Uterus (tissue), 2 donors: ENCODE data around the gene NOP16.

ENCODE experiments used
- POLR2A ChIP-seq, 2 donors: fragments of 450-650 bp; IDR thresholded peaks; one replicate each; pipeline ENCODE4 v1.6.1; 2016; ENCODE audit warnings: antibody characterized with exemption in 2 of 2, mild to moderate bottlenecking in 1 of 2, moderate library complexity in 1 of 2
- TF ChIP-seq, protein P1 (sequence below), 4 experiments: fragments of 200-600 bp in 2 of 4; fragments of 450-650 bp in 2 of 4; sonication (generic) in 2 of 4; IDR thresholded peaks; one replicate each; pipeline ENCODE4 v1.5.1; 2016 to 2019; ENCODE audit warnings: antibody characterized with exemption in 4 of 4, mild to moderate bottlenecking in 2 of 4, moderate library complexity in 1 of 4

DNA sequence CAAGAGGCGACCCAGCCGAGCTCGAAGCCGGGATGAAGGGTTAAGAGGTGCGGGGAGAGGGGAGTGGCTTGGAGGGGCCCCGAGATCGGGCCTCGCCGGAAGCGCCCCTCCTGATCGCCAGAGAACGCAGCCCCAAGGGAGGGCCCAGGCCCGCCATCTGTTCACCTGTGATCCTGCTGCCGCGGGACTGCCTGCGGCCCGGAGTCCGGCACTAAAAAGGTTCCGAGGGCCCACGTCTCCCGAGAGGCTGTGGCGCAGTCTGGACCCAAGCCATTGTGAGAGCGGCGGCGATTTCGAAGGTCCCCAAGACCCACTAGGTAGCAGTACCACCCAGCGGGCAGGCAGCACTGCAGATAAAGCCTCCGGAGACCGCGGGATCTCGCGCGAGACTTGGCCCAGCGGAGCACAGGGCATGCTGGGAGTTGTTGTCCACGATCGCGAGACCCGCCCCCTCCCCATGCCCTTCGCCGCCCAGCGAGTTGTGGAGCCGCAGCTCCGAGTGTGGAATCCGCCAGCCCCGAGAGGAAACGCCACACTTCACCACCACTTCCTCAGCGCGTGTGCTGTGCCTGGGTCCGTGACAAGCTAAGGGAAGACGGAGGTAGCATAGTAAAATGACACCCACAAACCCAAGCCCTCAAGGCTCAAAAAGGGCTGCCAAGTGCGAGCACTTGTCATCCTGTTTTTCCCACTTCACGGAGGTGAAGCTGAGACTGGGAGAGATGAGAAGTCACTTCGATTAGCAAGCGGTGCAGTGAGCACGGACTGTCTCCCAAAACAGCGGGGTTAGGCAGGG lies 26.8 kb downstream of the NOP16 start, which contains the start of gene KIAA1191:
- TF ChIP-seq, protein P1, sequence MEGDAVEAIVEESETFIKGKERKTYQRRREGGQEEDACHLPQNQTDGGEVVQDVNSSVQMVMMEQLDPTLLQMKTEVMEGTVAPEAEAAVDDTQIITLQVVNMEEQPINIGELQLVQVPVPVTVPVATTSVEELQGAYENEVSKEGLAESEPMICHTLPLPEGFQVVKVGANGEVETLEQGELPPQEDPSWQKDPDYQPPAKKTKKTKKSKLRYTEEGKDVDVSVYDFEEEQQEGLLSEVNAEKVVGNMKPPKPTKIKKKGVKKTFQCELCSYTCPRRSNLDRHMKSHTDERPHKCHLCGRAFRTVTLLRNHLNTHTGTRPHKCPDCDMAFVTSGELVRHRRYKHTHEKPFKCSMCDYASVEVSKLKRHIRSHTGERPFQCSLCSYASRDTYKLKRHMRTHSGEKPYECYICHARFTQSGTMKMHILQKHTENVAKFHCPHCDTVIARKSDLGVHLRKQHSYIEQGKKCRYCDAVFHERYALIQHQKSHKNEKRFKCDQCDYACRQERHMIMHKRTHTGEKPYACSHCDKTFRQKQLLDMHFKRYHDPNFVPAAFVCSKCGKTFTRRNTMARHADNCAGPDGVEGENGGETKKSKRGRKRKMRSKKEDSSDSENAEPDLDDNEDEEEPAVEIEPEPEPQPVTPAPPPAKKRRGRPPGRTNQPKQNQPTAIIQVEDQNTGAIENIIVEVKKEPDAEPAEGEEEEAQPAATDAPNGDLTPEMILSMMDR (IDR thresholded peaks at IDR 0.05): peak in 3 of 4 experiments; percentile 30 to 46 (median 31)
- peak; percentile 83 to 86 for TF ChIP-seq POLR2A (IDR thresholded peaks at IDR 0.05)
